ENCODE results near the gene SEMA3A.

The SEMA3A gene

DNA sequence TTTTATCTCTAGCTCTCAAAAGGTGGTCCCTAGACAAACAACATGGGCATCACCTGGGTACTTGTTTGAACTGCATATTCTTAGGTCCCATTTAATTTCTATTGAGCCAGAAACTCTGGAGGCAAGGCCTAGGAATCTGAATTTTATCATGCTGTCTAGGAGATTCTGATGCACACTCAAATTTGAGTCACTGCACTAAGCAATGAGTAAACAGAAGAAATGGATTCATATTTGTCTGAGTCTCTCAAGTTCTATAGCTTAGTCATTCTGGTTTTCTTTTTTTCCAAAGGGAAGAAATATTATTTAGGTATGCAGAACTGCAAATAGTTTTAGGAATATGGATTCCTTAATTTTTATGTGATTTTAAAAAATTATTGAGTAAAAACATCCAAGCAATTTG, 185.5 kb downstream of the SEMA3A start:
- no peak for DNase-seq (ENCODE audit: low spot score)

DNA sequence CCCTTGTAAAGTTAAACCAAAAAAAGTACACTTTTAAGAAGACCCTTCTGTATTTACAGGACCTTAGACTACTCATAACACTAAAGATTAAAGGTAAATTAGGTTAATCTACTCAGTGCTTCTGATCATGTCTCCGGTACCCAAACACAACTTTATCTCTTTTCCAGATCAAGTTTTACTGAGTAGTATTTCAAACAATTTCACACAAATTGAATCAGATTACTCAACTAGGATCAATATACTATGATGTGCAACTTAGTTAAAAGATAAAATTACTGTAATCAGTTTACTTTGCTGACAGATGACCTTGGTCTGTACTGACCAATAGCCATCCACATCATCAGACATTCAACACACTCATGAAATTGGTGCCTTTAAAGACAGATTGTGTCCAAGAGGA, 191.4 kb downstream of the SEMA3A start:
- DNase-seq (ENCODE audit: low spot score), result no peak

DNA sequence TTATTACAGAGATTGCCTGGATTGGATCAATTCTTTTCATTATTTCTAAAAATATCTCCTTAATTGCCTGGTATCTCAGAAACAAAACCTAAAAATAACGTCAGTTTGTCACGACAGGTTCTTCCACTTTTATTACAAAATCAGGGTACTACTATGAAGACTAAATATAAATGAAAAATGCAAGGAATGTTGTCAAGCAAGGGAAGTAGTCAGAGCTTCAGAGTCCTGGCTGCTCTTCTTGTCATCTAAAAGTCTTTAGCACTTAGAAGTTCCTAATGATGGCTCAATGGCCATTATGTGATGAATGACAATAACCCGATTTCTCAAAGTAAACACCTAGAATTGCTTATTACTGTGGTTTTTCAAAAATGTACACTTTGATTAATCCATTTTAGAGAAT, 192.2 kb downstream of the SEMA3A start:
- DNase-seq (ENCODE audit: low spot score), result no peak

DNA sequence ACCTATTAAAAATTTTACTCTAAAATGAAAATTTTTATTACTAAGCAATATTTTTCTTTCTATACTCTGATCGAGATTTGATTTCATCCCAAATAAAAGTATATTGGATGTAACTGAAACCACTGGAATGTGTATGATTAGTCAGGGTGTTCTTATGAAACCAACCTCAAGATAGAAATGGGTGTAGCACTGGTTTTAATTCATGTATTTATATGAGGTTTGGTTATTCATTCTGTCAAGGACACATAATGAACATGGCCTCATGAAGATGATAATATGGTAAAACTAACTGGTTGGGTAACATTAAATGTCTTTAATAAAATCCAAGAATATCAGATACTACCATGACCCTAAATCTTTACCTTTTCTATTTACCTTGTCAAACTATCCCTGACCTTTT, 197.7 kb downstream of the SEMA3A start:
- no peak for DNase-seq (ENCODE audit: low spot score)

DNA sequence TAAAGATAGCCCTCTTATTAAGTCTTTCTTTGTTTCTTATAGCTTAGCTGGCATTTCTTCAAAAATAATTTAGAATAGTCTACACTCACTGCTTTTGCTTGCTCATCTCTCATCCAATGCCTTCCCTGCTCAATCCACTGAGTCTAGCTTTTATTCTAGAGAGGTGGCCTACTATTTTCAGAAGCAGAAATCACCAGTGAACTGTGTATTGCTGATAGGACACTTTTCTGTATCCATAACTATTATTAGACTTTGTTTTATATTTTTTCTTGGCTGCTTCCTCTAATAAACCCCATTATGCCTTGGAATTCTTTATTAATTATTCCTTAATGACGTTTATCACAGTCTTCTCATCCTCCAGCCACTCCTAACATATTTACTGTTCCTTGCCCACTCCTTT, 206.8 kb downstream of the SEMA3A start:
- DNase-seq (ENCODE audit: low spot score), result no peak

DNA sequence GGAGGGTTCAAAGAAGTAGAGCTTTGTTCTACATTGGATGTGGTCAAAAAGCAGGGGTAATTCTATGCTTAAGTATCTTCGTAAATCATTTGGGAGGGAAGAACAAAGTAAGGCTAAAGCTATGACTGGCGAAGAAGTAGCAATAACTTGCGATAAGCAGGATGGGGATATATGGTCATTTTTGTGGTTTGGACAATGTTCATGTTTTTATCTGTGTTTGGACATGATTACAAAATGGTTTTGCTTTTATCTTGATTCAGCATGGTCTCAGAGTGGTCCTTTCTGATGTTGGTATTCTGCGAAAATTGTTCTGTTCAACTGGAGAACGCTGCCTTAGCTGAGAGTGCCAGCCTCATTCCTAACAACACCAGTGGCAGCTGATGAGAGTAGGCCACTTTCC, 208.8 kb downstream of the SEMA3A start:
- DNase-seq (ENCODE audit: low spot score), result no peak

DNA sequence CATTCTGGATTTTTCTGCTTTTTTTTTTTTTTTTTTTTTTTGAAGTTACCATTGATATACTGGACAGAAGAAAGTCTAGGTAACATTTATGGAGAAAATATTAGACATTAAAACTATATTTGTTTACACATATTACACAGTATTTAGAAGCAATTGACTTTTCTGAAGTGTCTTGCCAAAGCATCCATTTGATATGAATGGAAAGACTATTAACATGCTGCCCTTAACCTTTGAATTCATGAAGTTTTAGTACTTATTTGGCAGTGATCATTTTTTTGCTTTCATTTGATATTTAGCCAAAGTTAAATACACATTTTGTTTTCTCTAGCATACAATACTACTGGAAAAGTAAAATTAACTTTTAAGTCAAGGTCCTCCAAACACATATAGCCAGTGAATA, 210.0 kb downstream of the SEMA3A start:
- DNase-seq (ENCODE audit: low spot score), result no peak

DNA sequence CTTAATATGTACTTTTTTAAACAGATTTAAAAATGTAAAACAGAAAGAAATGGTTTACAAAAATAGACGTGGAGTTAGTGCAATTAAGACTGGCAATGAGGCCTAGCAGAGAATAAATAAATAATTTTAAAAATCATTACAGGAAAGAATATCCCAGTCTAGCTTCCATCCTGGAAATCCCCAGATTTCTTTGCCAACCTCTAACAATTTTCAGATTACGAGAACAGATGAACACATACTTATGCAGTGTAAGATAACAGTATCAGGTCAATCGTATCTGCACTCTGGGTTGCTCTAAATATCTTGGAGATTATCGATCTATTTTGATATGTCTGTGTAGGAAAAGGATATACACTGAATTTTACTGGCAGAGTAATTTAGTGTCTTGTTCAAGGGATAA, 210.5 kb downstream of the SEMA3A start:
- DNase-seq (ENCODE audit: low spot score), result no peak

DNA sequence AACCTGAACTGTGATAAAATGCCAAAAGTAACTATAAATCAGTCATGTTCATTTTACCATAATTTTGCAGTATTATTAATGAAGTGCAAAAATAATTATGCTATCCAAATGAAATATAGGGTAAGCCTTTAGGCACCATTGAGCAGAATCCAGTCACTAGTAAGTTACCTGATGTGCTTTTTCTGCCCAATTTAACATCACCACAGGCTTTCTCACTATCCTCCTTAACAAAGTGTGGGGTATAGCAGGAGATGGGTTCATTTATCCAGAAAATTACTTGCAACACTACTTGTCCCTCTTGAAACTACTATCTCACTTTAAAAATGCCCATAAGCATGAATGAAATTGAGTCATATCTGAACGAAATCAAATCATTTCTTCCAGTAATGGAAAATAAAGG, 211.0 kb downstream of the SEMA3A start:
- DNase-seq (ENCODE audit: low spot score), result no peak

DNA sequence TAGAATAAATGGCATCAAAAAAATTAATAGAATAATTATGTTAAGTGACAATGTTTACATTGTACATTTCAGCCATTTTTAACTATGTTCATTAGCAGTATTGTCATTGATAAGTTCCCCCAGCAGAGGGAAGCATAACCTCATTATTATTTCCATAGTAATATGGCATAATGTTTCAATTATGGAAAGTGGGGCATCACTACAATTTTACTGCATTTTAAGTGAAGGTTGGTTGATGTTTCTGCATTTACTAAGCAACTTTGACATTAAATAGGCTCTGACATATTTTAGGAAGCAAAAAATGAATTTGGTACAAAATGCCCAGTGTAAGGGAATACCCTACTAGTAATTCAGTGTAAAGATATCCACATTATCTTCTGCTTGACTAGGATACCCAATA, 218.3 kb downstream of the SEMA3A start:
- DNase-seq (ENCODE audit: low spot score), result peak; percentile 30

DNA sequence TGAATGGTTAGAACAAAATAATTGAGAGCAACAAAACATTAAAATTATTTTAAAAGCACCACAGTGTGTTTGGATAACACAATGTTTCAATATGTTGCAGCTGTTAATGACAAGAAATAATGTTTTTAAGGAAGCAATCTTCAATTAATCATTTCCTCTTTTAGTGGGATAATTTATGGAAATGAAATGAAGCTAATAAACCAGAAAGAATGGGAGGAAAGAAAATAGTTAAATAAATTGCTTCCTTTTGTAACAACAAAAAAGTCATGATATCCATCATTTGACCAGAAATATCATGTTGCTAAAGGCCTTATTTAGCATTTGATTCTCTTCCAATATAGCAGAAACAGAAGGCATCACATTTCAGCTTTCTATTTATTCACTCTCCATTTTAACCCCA, 224.5 kb downstream of the SEMA3A start:
- DNase-seq (ENCODE audit: low spot score), result no peak

DNA sequence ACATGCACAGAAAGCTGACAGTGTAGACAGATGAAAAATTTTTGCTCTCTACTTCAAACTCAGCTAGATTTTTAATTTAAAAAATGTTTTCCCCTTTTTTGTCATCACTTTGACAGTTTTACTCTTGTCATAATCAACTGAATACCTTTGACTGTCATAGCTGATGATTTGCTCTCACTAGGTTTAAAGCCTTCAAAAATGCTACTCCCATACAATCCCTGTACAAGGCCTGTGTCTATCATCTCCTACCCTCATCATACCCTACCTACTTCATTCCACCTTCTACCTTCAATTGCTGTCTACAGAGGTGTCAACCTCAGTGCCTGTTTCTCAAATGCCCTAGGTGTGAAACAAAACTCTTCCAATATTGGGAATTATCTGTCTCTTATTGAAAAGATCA, 230.3 kb downstream of the SEMA3A start:
- DNase-seq (ENCODE audit: low spot score), result no peak

DNA sequence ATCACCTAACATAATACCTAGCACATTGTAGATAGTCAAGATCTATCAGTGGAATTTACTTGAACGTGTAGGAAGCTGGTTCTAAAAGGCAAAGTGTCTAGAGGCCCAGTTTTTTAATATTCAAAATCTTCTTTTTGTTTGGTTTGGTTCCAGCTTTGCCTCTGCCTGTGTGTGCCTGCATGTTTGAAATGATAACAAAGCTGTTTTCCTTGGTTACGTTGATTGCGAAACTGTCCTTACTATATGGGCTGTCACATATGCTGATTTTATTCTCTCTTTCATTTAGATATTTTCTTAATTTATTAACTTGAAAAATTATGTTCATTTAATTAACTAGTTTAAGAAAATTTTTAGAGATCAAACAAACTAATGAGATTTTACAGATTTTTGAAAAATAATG, 237.3 kb downstream of the SEMA3A start:
- no peak for DNase-seq (ENCODE audit: low spot score)

DNA sequence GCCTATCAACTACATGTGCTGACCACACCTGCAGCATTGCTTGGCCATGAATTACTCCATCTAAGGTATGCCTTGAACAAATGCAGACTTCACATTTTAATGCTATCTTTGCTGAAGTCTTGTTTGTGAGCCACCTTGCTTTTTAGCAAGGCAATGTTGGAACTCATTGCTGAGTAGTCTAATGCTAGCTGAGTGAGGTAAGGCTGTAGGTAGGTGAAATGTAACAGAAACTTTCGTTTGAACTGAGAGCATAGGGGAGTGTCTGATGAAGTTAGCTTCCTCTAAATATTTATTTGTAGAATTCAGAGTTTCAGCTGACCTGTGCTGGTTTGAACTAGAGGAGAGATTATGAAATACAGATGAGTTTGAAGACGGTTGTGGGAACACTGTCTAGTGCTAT, 238.5 kb downstream of the SEMA3A start:
- DNase-seq (ENCODE audit: low spot score), result no peak

DNA sequence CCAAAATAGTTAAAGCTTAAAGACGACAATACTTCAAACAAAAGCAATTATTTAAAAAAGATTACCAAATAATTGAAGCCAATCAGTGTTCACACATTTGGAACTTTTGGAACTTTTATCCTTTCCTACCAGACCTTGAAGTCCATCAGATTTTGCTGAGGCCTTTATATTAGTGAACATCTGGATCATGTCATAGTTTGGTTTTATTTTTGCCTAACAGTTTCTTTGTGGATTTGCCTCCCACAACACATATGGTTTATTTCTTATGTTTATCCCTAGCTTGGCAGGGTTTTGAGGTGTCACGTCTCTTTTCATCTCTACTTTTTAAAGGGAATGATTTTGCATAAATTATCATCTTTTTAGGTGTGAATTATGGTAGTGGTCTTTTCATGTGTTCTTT, 242.4 kb downstream of the SEMA3A start:
- DNase-seq (ENCODE audit: low spot score), result no peak

DNA sequence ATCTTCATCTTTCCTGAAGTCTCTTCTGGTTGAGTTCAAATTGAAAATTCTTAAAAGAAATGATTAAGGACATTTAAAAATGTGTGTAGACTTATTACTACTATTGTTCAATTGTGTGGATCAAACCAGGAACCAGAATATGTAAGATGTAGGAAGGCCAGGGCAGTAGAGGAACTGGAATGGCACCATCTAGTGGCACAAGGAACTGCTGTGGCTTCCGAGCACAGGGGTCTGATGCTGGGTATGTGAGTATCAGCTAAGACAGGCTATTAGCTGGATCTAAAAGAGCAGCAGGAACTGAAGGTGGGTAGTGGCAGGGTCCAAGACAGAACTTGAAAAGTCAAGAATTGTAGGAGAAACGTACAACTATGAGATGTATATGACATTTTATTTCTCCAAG, 247.3 kb downstream of the SEMA3A start:
- no peak for DNase-seq (ENCODE audit: low spot score)

DNA sequence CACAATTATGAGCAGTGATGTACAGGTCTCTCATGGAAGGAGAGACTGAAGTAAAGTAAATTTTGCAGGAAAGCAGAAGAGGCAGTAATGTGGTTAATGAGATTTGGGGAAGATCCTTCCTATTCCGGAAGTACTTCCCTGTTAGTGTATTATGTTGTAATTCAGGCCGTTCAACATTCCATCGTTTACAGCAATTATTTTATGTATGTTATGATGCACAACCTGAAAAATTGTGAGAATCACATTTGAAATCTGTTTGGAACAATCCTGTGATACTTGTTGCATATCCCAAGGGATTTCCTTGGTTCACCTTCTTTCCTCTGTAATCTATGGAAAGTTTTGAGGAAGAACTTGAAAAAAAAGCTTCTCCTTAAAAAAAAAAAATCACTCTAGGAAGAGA, 247.8 kb downstream of the SEMA3A start:
- DNase-seq (ENCODE audit: low spot score), result no peak

DNA sequence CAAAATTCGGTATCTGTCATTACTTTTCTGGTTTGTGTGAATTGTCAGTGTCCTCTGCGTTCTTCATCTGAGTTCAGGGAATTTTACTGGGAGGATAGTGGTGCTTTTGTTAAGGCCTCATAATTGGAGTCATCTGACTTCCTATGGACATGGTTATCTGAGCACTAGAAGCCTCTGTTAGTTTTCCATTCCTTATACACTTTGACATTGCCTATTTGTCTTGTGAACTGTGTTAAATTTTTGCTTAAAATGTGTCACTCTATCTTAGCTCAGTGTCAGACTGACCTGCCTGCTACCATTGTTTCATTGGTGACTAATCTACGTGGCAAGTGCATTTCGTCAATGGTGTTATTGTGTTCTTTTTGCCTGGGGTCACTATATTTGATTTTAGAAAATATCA, 253.3 kb downstream of the SEMA3A start:
- DNase-seq (ENCODE audit: low spot score), result no peak

DNA sequence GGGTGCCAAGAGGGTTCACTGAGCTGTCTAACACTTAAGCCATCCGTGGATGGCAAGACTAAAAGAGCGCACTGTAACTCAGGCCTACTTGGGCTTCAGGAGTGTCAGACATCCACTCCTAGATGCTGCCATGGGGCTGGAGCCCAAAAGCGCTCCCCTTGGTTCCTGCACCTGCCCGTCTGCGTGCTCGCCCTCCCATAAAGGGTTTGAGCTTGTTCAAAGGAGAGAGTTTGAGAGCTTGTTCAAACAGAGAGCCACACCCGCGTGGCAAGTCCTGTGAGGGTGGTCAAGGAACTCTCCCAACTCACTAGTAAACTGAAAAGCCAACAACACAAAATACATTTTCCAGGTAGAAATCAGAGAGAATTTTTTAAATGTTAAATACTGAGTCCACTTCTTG, 256.7 kb downstream of the SEMA3A start:
- no peak for DNase-seq (ENCODE audit: low spot score)

DNA sequence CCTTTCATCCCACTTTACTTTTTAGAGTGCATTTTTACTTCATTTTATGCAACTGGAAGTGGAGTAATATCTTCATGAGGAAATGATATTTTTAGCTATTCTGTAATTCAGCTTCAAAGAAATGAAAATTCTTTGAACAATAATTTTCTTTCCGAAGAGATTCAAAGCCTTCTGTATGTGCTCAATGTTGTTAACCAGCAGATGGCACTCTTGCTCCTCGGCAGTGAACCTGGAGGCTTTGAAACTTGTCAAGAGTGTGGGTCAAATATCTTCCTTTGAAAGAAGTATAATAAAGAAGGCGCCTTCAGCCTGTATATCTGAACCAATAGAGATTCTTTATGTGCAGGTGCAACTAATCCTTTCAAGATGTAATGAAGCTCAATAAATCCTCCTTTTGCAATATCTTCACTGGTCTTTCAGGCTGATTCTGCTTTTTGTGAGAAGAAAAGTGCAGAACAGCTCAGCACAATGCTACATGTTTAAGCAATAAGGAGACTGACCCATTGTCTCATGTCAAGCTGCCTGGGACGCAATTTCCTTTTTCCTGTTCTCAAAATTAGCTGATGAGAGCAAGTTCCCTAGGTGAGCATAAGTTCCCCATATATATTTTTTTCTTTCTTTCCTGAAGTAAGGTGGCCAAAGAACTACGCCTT, 258.4 kb downstream of the SEMA3A start:
- DNase-seq (ENCODE audit: low spot score), result peak; percentile 21

DNA sequence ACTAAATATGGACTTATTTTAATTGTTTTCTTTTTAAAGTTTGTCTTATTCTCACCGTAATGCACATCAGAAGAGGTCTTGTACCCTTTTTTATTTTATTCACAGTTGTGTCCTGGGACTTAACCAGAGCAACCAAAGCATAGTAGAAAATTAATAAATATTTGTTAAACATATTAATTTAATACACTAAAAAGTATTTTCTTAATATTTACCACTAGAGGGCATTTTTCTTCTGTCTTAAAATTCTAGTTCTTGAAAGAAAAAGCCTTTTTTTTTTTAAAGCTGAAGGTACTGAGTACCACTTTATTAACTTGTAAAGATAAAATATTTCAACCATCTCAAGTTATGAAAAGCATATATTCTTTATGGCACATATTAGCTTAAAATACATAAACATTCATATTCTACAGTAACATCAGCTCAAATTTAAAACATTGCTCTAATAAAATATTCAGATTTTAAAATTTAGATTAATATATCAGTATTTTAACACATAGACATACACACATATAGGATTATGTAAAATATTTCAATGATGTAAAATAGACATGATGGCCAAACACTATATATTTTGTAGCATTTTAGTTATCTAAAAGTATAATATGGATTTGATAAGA, 260.4 kb downstream of the SEMA3A start:
- DNase-seq (ENCODE audit: low spot score), result no peak

DNA sequence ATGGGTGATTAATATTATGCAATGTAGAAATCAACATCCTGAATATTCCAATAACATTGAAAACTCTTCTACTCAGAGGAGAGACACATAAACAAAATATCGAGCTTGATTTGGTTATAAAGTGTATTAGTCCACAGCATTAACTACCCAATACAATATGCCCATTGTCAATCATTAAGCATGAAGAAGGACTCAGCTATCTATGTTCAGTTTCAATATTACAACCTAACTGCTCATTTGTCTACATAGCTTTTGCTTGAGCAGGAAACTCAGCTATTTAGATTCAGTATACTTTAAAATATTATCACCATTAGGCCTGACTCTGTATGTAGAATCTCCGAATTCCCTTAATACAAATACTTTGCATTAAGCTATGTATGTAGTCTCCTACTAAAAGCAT, 262.6 kb downstream of the SEMA3A start:
- no peak for DNase-seq (ENCODE audit: low spot score)

DNA sequence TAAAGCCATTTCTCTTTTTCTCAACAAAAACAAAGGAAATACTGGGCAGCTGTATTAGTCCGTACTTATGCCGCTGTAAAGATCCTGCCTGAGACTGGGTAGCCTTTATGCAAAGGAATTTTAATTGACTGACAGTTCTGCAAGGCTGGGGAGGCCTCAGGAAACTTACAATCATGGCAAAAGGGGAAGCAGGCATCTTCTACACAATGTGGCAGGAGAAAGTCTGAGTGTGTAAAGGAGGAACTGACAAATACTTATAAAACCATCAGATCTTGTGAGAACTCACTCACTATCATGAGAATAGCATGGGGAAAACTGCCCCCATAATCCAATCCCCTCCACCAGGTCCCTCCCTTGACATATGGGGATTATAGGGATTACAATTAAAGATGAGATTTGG, 264.3 kb downstream of the SEMA3A start:
- no peak for DNase-seq (ENCODE audit: low spot score)

DNA sequence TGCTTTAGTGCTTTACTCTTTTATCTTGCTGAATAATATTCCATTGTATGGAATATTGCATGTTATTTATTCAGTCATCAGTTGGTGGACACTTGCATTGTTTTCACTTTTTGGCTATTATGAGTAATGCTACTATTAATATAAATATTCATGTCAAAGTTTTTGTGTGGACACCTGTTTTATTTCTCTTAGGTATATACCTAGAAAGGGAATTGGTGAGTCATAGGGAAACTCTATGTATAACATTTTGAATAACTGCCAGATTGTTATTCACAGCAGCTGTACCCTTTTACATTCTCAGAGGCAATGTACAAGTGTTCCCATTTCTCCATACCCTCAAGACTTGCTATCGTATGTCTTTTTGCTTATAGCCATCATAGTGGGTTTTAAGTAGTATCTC, 268.7 kb downstream of the SEMA3A start:
- no peak for DNase-seq (ENCODE audit: low spot score)

All from CD4-positive, alpha-beta T cell treated with Interleukin-15 for 4 hours (primary cell).